Measurements from ENCODE around the gene CHAT.

- TF ChIP-seq CTCF (optimal IDR thresholded peaks at IDR 0.05 in 1 of 3, IDR thresholded peaks at IDR 0.05 in 1 of 3, conservative IDR thresholded peaks at IDR 0.05 in 1 of 3; ENCODE audit: extremely low read depth in 1 of 3, insufficient read depth in 2 of 3, low read length in 3 of 3) (no peak), EZH2 (IDR thresholded peaks at IDR 0.05; ENCODE audit: low read length) (no peak)
Observed at GRCh38 chr10:49600046-49600445, 13.8 kb upstream of the CHAT start.
